Heart left ventricle (tissue), 13 donors: ENCODE measurements around the gene WDTC1.

Experiments used
- CTCF ChIP-seq, 12 donors: fragments of 200-600 bp; sonication (generic) in 4 of 12; IDR thresholded peaks; one replicate each; pipeline versions ENCODE4 v1.5.0 to v1.8.0; 2018 to 2022; ENCODE audit warnings: antibody characterized with exemption in 12 of 12, mild to moderate bottlenecking in 5 of 12
- POLR2A ChIP-seq, 2 donors: fragments of 450-650 bp; IDR thresholded peaks; one replicate each; pipeline ENCODE4 v1.6.1; 2017; ENCODE audit warnings: antibody characterized with exemption in 2 of 2, mild to moderate bottlenecking in 2 of 2, moderate library complexity in 2 of 2
- donor health status: ischemic (EF 13 %, LVEDD 7.1; RV severe dilation, severe dysfunction).
- donor health status: DM: no; HTN: yes; CAD: no.
- donor health status: DM: no; HTN: no; CAD: no.
- donor health status: ischemic (EF 25% LVEDD 6.9; RV normal size, moderate dysfunction).
- donor health status: ischemic (EF 25% LVEDD 5.7; RV mildly dilated, moderate dysfunction).
- donor health status: ischemic (EF 35%, LVEDD 5.7; RV mildly dilated, moderate dysfunction).
- donor health status: nonischemic (EF 11% LVEDD 7.7; RV severe dilation, severe dysfunction).
- donor health status: DM: yes; HTN: yes; CAD: no.
- donor health status: PGD.
- donor health status: ischemic (EF 29% LVEDD 5.4; RV normal size, mild dysfunction).
- donor health status: nonischemic (EF 23%, LVEDD 6.1; RV moderate dilation, normal function).

DNA sequence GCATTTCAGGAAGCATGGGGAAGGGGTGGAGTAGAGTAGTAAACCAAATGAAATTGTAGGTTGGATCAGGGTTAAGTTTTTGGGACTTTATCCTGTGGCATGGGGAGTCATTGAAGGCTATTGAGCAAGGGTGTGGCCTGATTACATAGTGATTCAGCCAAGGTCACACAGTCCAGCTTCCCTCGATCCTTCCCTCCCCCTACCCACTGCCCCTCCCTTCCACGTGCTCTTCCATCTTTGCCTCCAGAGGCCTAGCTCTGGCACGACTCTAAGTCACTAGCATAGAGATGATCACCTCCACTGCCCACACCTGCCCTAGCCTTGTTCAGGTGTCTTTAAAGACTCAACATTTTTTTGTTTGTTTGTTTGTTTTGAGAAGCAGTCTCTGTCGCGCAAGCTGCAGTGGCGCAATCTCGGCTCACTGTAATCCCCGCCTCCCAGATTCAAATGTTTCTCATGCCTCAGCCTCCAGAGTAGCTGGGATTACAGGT lies 42.3 kb upstream of the WDTC1 start:
- TF ChIP-seq CTCF (IDR thresholded peaks at IDR 0.05) (no peak), POLR2A (IDR thresholded peaks at IDR 0.05) (no peak)
